HEK293 (cell line): ENCODE measurements around the gene SCN7A.

Experiments
- CTCF ChIA-PET: fragments of 350-600 bp; formaldehyde crosslinking; extraction: SDS; loops from one replicate; lab custom pipeline; 2021; ENCODE audit warnings: antibody characterized with exemption; lab: Yijun Ruan, JAX
- POLR2A ChIA-PET: fragments of 300-600 bp; formaldehyde crosslinking; extraction: SDS; loops from one replicate; lab custom pipeline; 2020; ENCODE audit warnings: antibody characterized with exemption, inconsistent platforms; lab: Yijun Ruan, JAX
- H3K27ac ChIP-seq: fragments of 200-500 bp; sonication (Bioruptor generic); 2 replicates; pipeline ENCODE4 v1.5.1; 2014; ENCODE audit warnings: low read depth, low read length, control low read depth, inconsistent platforms; ENCODE audit errors: extremely low read depth
- H3K36me3 ChIP-seq, 2 experiments: fragments of 200-500 bp in 1 of 2; sonication (Bioruptor generic) in 1 of 2; 1 replicate in 1 of 2; 2 replicates in 1 of 2; pipeline ENCODE4 v1.5.1; 2014 to 2017; ENCODE audit warnings: inconsistent platforms in 2 of 2, low read length in 2 of 2; ENCODE audit not compliant: control insufficient read depth in 2 of 2, insufficient read depth in 1 of 2
- H3K4me1 ChIP-seq: fragments of 200-500 bp; sonication (Bioruptor generic); 2 replicates; pipeline ENCODE4 v1.5.1; 2014; ENCODE audit warnings: mild to moderate bottlenecking, low read length, inconsistent platforms; ENCODE audit not compliant: control insufficient read depth, insufficient read depth
- H3K4me3 ChIP-seq: 2 replicates; pipeline ENCODE4 v1.5.1; 2011; ENCODE audit warnings: low read depth, mild to moderate bottlenecking, control low read depth, low read length, moderate library complexity
- H3K9me3 ChIP-seq: fragments of 200-500 bp; sonication (Bioruptor generic); 2 replicates; pipeline ENCODE4 v1.5.1; 2014; ENCODE audit warnings: low read depth, low read length, inconsistent platforms; ENCODE audit not compliant: control insufficient read depth, insufficient read depth
- TRIM28 ChIP-seq: IDR thresholded peaks from 2 replicates; pipeline ENCODE4 v1.6.1; 2011; ENCODE audit warnings: low read length, control low read depth, borderline replicate concordance
- TSHZ1 ChIP-seq: fragments of 450-650 bp; formaldehyde crosslinking; IDR thresholded peaks from 2 replicates; pipeline ENCODE4 v1.5.1; 2016; ENCODE audit warnings: missing biosample characterization, missing genetic modification characterization, borderline replicate concordance
- ZBTB21 ChIP-seq: fragments of 450-650 bp; formaldehyde crosslinking; IDR thresholded peaks from 2 replicates; pipeline ENCODE4 v1.5.1; 2017; ENCODE audit warnings: missing biosample characterization, missing genetic modification characterization
- ZFP3 ChIP-seq: fragments of 450-650 bp; formaldehyde crosslinking; IDR thresholded peaks from 2 replicates; pipeline ENCODE4 v1.5.1; 2016; ENCODE audit warnings: low read depth, missing biosample characterization, missing genetic modification characterization
- ZIC2 ChIP-seq: fragments of 450-650 bp; formaldehyde crosslinking; IDR thresholded peaks from 2 replicates; pipeline ENCODE4 v1.5.1; 2016; ENCODE audit warnings: missing biosample characterization, missing genetic modification characterization
- ZNF138 ChIP-seq: fragments of 450-650 bp; formaldehyde crosslinking; IDR thresholded peaks from 2 replicates; pipeline ENCODE4 v1.5.1; 2016; ENCODE audit warnings: missing biosample characterization, missing genetic modification characterization, borderline replicate concordance
- ZNF175 ChIP-seq: fragments of 450-650 bp; formaldehyde crosslinking; IDR thresholded peaks from 2 replicates; pipeline ENCODE4 v1.5.1; 2016; ENCODE audit warnings: missing biosample characterization, missing genetic modification characterization
- ZNF24 ChIP-seq: fragments of 450-650 bp; formaldehyde crosslinking; IDR thresholded peaks from 2 replicates; pipeline ENCODE4 v1.5.1; 2016; ENCODE audit warnings: missing biosample characterization, missing genetic modification characterization
- ZNF280C ChIP-seq: fragments of 450-650 bp; formaldehyde crosslinking; IDR thresholded peaks from 2 replicates; pipeline ENCODE4 v1.5.1; 2016; ENCODE audit warnings: missing biosample characterization, missing genetic modification characterization
- ZNF423 ChIP-seq: fragments of 450-650 bp; formaldehyde crosslinking; IDR thresholded peaks from 2 replicates; pipeline ENCODE4 v1.5.1; 2016; ENCODE audit warnings: missing biosample characterization, missing genetic modification characterization
- ZNF48 ChIP-seq: fragments of 450-650 bp; formaldehyde crosslinking; IDR thresholded peaks from 2 replicates; pipeline ENCODE4 v1.5.1; 2016; ENCODE audit warnings: missing biosample characterization, missing genetic modification characterization
- ZNF514 ChIP-seq: fragments of 450-650 bp; formaldehyde crosslinking; IDR thresholded peaks from 2 replicates; pipeline ENCODE4 v1.5.1; 2016; ENCODE audit warnings: missing biosample characterization, missing genetic modification characterization
- ZNF544 ChIP-seq: fragments of 450-650 bp; formaldehyde crosslinking; IDR thresholded peaks from 2 replicates; pipeline ENCODE4 v1.5.0; 2017; ENCODE audit warnings: missing biosample characterization, missing genetic modification characterization
- ZNF571 ChIP-seq: fragments of 450-650 bp; formaldehyde crosslinking; IDR thresholded peaks from 2 replicates; pipeline ENCODE4 v1.5.0; 2017; ENCODE audit warnings: missing biosample characterization, missing genetic modification characterization
- ZNF654 ChIP-seq: fragments of 450-650 bp; formaldehyde crosslinking; IDR thresholded peaks from 2 replicates; pipeline ENCODE4 v1.5.1; 2016; ENCODE audit warnings: low read depth, missing biosample characterization, missing genetic modification characterization
- ZNF660 ChIP-seq: fragments of 450-650 bp; IDR thresholded peaks from 2 replicates; pipeline ENCODE4 v1.5.1; 2018; ENCODE audit warnings: missing biosample characterization, mild to moderate bottlenecking, missing genetic modification characterization
- TF ChIP-seq, protein P1 (sequence below): fragments of 450-650 bp; formaldehyde crosslinking; IDR thresholded peaks from 2 replicates; pipeline ENCODE4 v1.5.1; 2016; ENCODE audit warnings: missing biosample characterization, missing genetic modification characterization
- TF ChIP-seq, protein P2 (sequence below): fragments of 450-650 bp; formaldehyde crosslinking; IDR thresholded peaks from 2 replicates; pipeline ENCODE4 v1.5.1; 2017; ENCODE audit warnings: missing biosample characterization, mild to moderate bottlenecking, missing genetic modification characterization, moderate library complexity

Gene SCN7A

DNA sequence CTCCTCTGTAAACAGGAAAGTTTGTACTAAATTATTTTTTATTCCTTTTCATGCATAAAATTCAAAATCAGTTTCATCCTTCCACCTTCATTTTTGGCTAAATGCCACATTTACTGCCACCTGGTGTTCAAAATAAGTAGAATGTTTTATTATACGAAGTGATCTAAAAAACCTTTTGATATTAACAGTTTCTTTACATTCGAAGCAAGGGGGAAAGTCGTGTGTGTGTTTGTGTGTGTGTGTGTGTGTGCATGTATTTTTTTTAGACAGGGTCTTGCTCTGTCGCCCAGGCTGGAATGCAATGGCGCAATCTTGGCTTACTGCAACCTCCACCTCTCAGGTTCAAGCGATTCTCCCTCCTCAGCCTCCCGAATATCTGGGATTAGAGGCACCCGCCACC is 109.3 kb downstream of the SCN7A start:
- H3K9me3 ChIP-seq, result no peaks in the 10 kb centered on the region
- H3K36me3 ChIP-seq, result no peaks in the 10 kb centered on the region
- CTCF ChIA-PET, result interaction anchor here (0.6 to 2.6 kb wide), 18 partner anchors 8 to 384 kb away, joined by 3 to 21 read pairs (median 4); partner anchors contain the start of gene SCN9A
- H3K4me3 ChIP-seq, result no peak overlapping the region
- H3K27ac ChIP-seq, result no peak overlapping the region
- TF ChIP-seq ZFP3 (tag by site-specific recombination), result no peak
- TF ChIP-seq, protein P1, sequence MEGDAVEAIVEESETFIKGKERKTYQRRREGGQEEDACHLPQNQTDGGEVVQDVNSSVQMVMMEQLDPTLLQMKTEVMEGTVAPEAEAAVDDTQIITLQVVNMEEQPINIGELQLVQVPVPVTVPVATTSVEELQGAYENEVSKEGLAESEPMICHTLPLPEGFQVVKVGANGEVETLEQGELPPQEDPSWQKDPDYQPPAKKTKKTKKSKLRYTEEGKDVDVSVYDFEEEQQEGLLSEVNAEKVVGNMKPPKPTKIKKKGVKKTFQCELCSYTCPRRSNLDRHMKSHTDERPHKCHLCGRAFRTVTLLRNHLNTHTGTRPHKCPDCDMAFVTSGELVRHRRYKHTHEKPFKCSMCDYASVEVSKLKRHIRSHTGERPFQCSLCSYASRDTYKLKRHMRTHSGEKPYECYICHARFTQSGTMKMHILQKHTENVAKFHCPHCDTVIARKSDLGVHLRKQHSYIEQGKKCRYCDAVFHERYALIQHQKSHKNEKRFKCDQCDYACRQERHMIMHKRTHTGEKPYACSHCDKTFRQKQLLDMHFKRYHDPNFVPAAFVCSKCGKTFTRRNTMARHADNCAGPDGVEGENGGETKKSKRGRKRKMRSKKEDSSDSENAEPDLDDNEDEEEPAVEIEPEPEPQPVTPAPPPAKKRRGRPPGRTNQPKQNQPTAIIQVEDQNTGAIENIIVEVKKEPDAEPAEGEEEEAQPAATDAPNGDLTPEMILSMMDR, result peak; percentile 36; the same call in 1 of the 2 replicates
- peak; percentile 25 for TF ChIP-seq ZNF654 (tag by site-specific recombination)
- no peak for TF ChIP-seq ZBTB21 (tag by site-specific recombination)
- TF ChIP-seq ZNF24, result no peak
- TF ChIP-seq, protein P2, sequence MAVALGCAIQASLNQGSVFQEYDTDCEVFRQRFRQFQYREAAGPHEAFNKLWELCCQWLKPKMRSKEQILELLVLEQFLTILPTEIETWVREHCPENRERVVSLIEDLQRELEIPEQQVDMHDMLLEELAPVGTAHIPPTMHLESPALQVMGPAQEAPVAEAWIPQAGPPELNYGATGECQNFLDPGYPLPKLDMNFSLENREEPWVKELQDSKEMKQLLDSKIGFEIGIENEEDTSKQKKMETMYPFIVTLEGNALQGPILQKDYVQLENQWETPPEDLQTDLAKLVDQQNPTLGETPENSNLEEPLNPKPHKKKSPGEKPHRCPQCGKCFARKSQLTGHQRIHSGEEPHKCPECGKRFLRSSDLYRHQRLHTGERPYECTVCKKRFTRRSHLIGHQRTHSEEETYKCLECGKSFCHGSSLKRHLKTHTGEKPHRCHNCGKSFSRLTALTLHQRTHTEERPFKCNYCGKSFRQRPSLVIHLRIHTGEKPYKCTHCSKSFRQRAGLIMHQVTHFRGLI, result no peak
- no peak for TF ChIP-seq ZNF544
- TF ChIP-seq ZNF280C (tag by site-specific recombination), result no peak
- no peak for TF ChIP-seq TSHZ1 (tag by site-specific recombination)
- peak; percentile 38; the same call in 1 of the 2 replicates for TF ChIP-seq ZNF660
- no peak for TF ChIP-seq TRIM28
- TF ChIP-seq ZNF514 (tag by site-specific recombination), result no peak
- no peak for TF ChIP-seq ZNF423 (tag by site-specific recombination)
- TF ChIP-seq ZNF138 (tag by site-specific recombination), result no peak
- TF ChIP-seq ZNF175 (tag by site-specific recombination), result no peak
- no peak for TF ChIP-seq ZNF48 (tag by site-specific recombination)
- TF ChIP-seq, all 188 proteins: peak for 3
- POLR2A ChIA-PET, result interaction anchor here (1.6 kb wide), 1 partner anchor 9 kb away, joined by 8 read pairs; the partner anchor contains the start of gene SCN9A
- H3K4me1 ChIP-seq, result no peaks in the 10 kb centered on the region

DNA sequence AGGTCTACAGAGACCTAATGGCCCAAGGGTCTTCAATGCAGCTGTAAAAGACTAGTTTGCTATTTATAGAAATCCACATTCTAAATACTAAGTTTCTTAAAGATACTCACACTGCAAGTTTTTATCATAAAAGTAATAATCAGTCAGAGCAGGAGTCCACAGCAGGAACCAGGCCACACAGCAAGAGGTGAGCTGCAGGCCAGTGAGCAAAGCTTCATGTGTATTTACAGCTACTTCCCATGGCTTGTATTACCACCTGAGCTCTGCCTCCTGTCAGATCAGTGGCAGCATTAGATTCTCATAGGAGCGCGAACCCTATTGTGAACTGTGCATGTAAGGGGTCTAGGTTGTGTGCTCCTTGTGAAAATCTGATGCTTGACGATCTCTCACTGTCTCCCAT is 111.6 kb downstream of the SCN7A start:
- ChIA-PET POLR2A (no interaction called here), CTCF (interaction anchor here (1.5 kb wide), 2 partner anchors 21 to 22 kb away, joined by 3 to 10 read pairs; no protein-coding TSS in a partner anchor)
- Histone ChIP-seq H3K36me3 (no peaks in the 10 kb centered on the region), H3K4me3 (no peak overlapping the region), H3K4me1 (no peaks in the 10 kb centered on the region), H3K9me3 (no peaks in the 10 kb centered on the region), H3K27ac (no peak overlapping the region)
- peak; percentile 61; the same call in 1 of the 2 replicates for TF ChIP-seq ZIC2 (tag by site-specific recombination)
- TF ChIP-seq ZNF571 (tag by site-specific recombination), result no peak
